ENCODE data around the gene POC1B. TPM values are rescaled to one million over a fixed set of nuclear protein-coding genes. Genes with fewer than 3 reads are reported as not detected.

POC1B gene
- polyA plus RNA-seq, 1 donor (not counting 4 experiments of a cell fraction or from before 2014, with no cell fraction given) = 16.4 TPM

GRCh38 chr12:89433634-89434033 lies 92.2 kb downstream of the POC1B start:
- DNase-seq (ENCODE audit: low read depth, low spot score) (no peak), FAIRE-seq (no peak)
- Histone ChIP-seq H3K4me3 (ENCODE audit: control insufficient read depth in 2 of 3, extremely low read depth in 1 of 3, insufficient read depth in 2 of 3, low read depth in 1 of 3, low read length in 3 of 3) (no peak overlapping the region), H3K79me2 (ENCODE audit: control insufficient read depth, insufficient read depth, low read length) (no peaks in the 10 kb centered on the region), H4K20me1 (ENCODE audit: control insufficient read depth, extremely low read depth, insufficient read depth, low read length) (no peaks in the 10 kb centered on the region), H3K9me3 (ENCODE audit: control insufficient read depth, low read depth, low read length) (no peaks in the 10 kb centered on the region), H3K9me1 (ENCODE audit: control insufficient read depth, extremely low read depth, insufficient read depth, low read length) (no peaks in the 10 kb centered on the region), H3K36me3 (ENCODE audit: control insufficient read depth in 2 of 2, extremely low read depth in 1 of 2, insufficient read depth in 2 of 2, low read length in 2 of 2) (no peaks in the 10 kb centered on the region), H3K27ac (ENCODE audit: control insufficient read depth, insufficient read depth, low read length) (no peak overlapping the region), H3K4me2 (ENCODE audit: control insufficient read depth, extremely low read depth, insufficient read depth, low read depth, low read length) (no peak overlapping the region), H3K4me1 (ENCODE audit: control insufficient read depth, extremely low read depth, insufficient read depth, low read length) (no peaks in the 10 kb centered on the region), H3K27me3 (ENCODE audit: control insufficient read depth, extremely low read depth, insufficient read depth, low read length) (no peaks in the 10 kb centered on the region), H3K9ac (ENCODE audit: control insufficient read depth, extremely low read depth, insufficient read depth, low read length) (no peak overlapping the region), H2AFZ (ENCODE audit: control insufficient read depth, low read length) (no peak overlapping the region)
- TF ChIP-seq EZH2 (IDR thresholded peaks at IDR 0.05; ENCODE audit: low read length) = no peak
- TF ChIP-seq, protein P1, sequence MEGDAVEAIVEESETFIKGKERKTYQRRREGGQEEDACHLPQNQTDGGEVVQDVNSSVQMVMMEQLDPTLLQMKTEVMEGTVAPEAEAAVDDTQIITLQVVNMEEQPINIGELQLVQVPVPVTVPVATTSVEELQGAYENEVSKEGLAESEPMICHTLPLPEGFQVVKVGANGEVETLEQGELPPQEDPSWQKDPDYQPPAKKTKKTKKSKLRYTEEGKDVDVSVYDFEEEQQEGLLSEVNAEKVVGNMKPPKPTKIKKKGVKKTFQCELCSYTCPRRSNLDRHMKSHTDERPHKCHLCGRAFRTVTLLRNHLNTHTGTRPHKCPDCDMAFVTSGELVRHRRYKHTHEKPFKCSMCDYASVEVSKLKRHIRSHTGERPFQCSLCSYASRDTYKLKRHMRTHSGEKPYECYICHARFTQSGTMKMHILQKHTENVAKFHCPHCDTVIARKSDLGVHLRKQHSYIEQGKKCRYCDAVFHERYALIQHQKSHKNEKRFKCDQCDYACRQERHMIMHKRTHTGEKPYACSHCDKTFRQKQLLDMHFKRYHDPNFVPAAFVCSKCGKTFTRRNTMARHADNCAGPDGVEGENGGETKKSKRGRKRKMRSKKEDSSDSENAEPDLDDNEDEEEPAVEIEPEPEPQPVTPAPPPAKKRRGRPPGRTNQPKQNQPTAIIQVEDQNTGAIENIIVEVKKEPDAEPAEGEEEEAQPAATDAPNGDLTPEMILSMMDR (optimal IDR thresholded peaks at IDR 0.05 in 1 of 3, IDR thresholded peaks at IDR 0.05 in 1 of 3, conservative IDR thresholded peaks at IDR 0.05 in 1 of 3; ENCODE audit: extremely low read depth in 1 of 3, insufficient read depth in 2 of 3, low read length in 3 of 3) = no peak
- dilution Hi-C loops (cut with MboI; ENCODE audit: extremely low pct_ligation_motif_present, low sequenced_read_pairs) = no loop called here

DNA sequence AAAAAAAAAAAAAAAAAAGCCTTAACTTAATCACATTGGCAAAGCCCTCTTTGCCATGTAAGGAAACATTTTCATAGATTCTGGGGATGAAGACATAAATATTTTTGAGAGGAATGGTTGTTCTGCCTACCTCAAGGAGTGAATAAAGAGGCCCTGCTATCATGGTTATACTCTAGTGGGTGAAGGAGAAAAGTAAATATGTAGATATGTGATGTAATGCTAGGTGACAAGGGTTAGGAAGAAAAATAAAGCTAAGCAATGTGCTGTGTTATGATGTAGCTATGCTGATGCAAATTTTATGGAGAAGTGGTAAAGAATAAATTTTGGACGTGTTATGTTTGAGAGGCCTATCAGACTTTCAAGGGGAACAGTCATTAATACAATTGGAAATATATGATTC lies 93.5 kb downstream of the POC1B start:
- Histone ChIP-seq H3K9me1 (ENCODE audit: control insufficient read depth, extremely low read depth, insufficient read depth, low read length) (no peaks in the 10 kb centered on the region), H3K4me2 (ENCODE audit: control insufficient read depth, extremely low read depth, insufficient read depth, low read depth, low read length) (no peak overlapping the region), H3K27me3 (ENCODE audit: control insufficient read depth, extremely low read depth, insufficient read depth, low read length) (no peaks in the 10 kb centered on the region), H2AFZ (ENCODE audit: control insufficient read depth, low read length) (no peak overlapping the region), H3K9me3 (ENCODE audit: control insufficient read depth, low read depth, low read length) (no peaks in the 10 kb centered on the region), H3K4me3 (ENCODE audit: control insufficient read depth in 2 of 3, extremely low read depth in 1 of 3, insufficient read depth in 2 of 3, low read depth in 1 of 3, low read length in 3 of 3) (no peak overlapping the region), H3K4me1 (ENCODE audit: control insufficient read depth, extremely low read depth, insufficient read depth, low read length) (no peaks in the 10 kb centered on the region), H3K9ac (ENCODE audit: control insufficient read depth, extremely low read depth, insufficient read depth, low read length) (no peak overlapping the region), H3K79me2 (ENCODE audit: control insufficient read depth, insufficient read depth, low read length) (no peaks in the 10 kb centered on the region), H3K36me3 (ENCODE audit: control insufficient read depth in 2 of 2, extremely low read depth in 1 of 2, insufficient read depth in 2 of 2, low read length in 2 of 2) (no peaks in the 10 kb centered on the region), H3K27ac (ENCODE audit: control insufficient read depth, insufficient read depth, low read length) (no peak overlapping the region), H4K20me1 (ENCODE audit: control insufficient read depth, extremely low read depth, insufficient read depth, low read length) (no peaks in the 10 kb centered on the region)
- dilution Hi-C loops (cut with MboI; ENCODE audit: extremely low pct_ligation_motif_present, low sequenced_read_pairs) = no loop called here
- no peak for FAIRE-seq
- TF ChIP-seq EZH2 (IDR thresholded peaks at IDR 0.05; ENCODE audit: low read length) = no peak
- TF ChIP-seq, protein P1 (optimal IDR thresholded peaks at IDR 0.05 in 1 of 3, IDR thresholded peaks at IDR 0.05 in 1 of 3, conservative IDR thresholded peaks at IDR 0.05 in 1 of 3; ENCODE audit: extremely low read depth in 1 of 3, insufficient read depth in 2 of 3, low read length in 3 of 3) = no peak
- no peak for DNase-seq (ENCODE audit: low read depth, low spot score)

Measured in keratinocyte (primary cell).